ENCODE measurements around the gene CEP104. TPM values are rescaled to one million over a fixed set of nuclear protein-coding genes. Genes with fewer than 3 reads are reported as not detected.
"Not testable (repeated sequence)": the region's sequence is repeated elsewhere in the genome, so short reads cannot be mapped to it uniquely, and the experiment has no call there.

Gene CEP104
- polyA plus RNA-seq, 1 donor from 2014 or later: 8.1 TPM

- Histone ChIP-seq H3K27me3 (ENCODE audit: insufficient read depth, low read depth, low read length) (no peaks in the 10 kb centered on the region), H3K36me3 (ENCODE audit: insufficient read depth, low read length) (no peaks in the 10 kb centered on the region), H3K9ac (ENCODE audit: low read length) (no peak overlapping the region), H3K27ac (ENCODE audit: low read length) (no peak overlapping the region), H3K4me3 (ENCODE audit: low read length) (no peak overlapping the region), H3K9me3 (ENCODE audit: low read length) (no peaks in the 10 kb centered on the region), H3F3A (ENCODE audit: insufficient read depth, low read length, poor library complexity, severe bottlenecking) (no peaks in the 10 kb centered on the region), H3K4me2 (ENCODE audit: low read length) (no peak overlapping the region), H3K79me2 (replicated peaks; ENCODE audit: insufficient read depth, low read length) (no peaks in the 10 kb centered on the region), H3K9me2 (ENCODE audit: insufficient read depth, low read length) (no peaks in the 10 kb centered on the region), H4K20me1 (ENCODE audit: insufficient read depth) (no peaks in the 10 kb centered on the region), H2AFZ (ENCODE audit: low read depth, low read length) (no peak overlapping the region)
- TF ChIP-seq MXI1 (conservative IDR thresholded peaks at IDR 0.05; ENCODE audit: poor library complexity, severe bottlenecking) (no peak), EZH2 (IDR thresholded peaks at IDR 0.05; ENCODE audit: borderline replicate concordance, insufficient read depth, low read length, poor library complexity, severe bottlenecking) (no peak), SMC3 (conservative IDR thresholded peaks at IDR 0.05; ENCODE audit: poor library complexity) (no peak), POLR2AphosphoS5 (IDR thresholded peaks at IDR 0.05) (no peak), EP300 (conservative IDR thresholded peaks at IDR 0.05; ENCODE audit: poor library complexity, severe bottlenecking) (no peak), TAF1 (IDR thresholded peaks at IDR 0.05; ENCODE audit: low read depth) (no peak), RAD21 (conservative IDR thresholded peaks at IDR 0.05) (no peak)
- TF ChIP-seq, protein P1, sequence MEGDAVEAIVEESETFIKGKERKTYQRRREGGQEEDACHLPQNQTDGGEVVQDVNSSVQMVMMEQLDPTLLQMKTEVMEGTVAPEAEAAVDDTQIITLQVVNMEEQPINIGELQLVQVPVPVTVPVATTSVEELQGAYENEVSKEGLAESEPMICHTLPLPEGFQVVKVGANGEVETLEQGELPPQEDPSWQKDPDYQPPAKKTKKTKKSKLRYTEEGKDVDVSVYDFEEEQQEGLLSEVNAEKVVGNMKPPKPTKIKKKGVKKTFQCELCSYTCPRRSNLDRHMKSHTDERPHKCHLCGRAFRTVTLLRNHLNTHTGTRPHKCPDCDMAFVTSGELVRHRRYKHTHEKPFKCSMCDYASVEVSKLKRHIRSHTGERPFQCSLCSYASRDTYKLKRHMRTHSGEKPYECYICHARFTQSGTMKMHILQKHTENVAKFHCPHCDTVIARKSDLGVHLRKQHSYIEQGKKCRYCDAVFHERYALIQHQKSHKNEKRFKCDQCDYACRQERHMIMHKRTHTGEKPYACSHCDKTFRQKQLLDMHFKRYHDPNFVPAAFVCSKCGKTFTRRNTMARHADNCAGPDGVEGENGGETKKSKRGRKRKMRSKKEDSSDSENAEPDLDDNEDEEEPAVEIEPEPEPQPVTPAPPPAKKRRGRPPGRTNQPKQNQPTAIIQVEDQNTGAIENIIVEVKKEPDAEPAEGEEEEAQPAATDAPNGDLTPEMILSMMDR (IDR thresholded peaks at IDR 0.05; ENCODE audit: poor library complexity, severe bottlenecking): no peak
- TF ChIP-seq, protein P2, sequence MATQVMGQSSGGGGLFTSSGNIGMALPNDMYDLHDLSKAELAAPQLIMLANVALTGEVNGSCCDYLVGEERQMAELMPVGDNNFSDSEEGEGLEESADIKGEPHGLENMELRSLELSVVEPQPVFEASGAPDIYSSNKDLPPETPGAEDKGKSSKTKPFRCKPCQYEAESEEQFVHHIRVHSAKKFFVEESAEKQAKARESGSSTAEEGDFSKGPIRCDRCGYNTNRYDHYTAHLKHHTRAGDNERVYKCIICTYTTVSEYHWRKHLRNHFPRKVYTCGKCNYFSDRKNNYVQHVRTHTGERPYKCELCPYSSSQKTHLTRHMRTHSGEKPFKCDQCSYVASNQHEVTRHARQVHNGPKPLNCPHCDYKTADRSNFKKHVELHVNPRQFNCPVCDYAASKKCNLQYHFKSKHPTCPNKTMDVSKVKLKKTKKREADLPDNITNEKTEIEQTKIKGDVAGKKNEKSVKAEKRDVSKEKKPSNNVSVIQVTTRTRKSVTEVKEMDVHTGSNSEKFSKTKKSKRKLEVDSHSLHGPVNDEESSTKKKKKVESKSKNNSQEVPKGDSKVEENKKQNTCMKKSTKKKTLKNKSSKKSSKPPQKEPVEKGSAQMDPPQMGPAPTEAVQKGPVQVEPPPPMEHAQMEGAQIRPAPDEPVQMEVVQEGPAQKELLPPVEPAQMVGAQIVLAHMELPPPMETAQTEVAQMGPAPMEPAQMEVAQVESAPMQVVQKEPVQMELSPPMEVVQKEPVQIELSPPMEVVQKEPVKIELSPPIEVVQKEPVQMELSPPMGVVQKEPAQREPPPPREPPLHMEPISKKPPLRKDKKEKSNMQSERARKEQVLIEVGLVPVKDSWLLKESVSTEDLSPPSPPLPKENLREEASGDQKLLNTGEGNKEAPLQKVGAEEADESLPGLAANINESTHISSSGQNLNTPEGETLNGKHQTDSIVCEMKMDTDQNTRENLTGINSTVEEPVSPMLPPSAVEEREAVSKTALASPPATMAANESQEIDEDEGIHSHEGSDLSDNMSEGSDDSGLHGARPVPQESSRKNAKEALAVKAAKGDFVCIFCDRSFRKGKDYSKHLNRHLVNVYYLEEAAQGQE (IDR thresholded peaks at IDR 0.05; ENCODE audit: borderline replicate concordance): no peak
These were observed 45.5 kb downstream of the CEP104 start for GRCh38 chr1:3811595-3811911.

DNA sequence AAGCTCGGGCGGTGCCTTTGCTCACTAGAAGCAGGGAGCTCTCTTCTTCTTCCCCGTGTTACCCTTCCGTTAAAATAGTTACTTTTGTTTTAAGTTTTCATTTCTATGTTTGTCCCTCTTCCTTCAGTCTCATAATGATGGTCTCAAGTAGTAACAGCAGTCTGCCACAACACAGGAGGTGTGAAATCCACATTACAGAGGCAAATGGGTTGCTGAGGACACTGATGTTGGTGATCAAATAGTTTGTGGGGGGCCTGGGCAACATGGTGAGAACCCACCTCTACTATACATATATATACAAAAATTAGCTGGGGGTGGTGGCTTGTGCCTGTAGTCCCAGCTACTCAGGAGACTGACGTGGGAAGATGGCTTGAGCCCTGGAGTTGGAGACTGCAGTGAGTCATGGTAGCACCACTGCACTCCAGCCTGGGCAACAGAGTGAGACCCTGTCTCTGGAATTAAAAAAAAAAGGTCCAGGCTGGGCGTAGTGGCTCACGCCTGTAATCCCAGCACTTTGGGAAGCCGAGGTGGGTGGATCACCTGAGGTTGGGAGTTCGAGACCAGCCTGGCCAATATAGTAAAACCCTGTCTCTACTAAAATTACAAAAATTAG is 46.8 kb downstream of the CEP104 start:
- not testable (repeated sequence) for H3K9ac ChIP-seq (ENCODE audit: low read length); H3K27ac ChIP-seq (ENCODE audit: low read length); H4K20me1 ChIP-seq (ENCODE audit: insufficient read depth); H3K27me3 ChIP-seq (ENCODE audit: insufficient read depth, low read depth, low read length); H3K4me3 ChIP-seq (ENCODE audit: low read length); H3K79me2 ChIP-seq (replicated peaks; ENCODE audit: insufficient read depth, low read length); H3F3A ChIP-seq (ENCODE audit: insufficient read depth, low read length, poor library complexity, severe bottlenecking); H3K36me3 ChIP-seq (ENCODE audit: insufficient read depth, low read length); H3K4me2 ChIP-seq (ENCODE audit: low read length); H3K9me2 ChIP-seq (ENCODE audit: insufficient read depth, low read length); H3K9me3 ChIP-seq (ENCODE audit: low read length); H2AFZ ChIP-seq (ENCODE audit: low read depth, low read length)

DNA sequence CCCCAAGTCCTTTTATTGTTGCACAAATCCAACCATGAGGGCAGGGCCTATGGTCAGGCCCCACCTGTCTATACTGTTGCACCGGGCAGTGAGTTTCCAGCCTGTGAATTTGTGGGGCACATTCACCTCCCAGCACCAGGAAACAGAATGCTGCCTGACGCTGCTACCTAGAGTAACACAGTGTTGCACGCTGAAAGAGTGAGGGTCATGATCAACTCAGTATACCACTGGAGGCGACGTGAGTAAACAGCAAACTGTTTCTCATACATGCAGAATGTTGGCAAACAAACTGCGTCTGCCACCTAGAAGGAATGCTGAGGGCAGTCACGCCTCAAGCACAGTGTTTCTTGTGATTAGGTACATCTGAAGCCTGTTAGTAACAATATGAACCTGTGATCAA is 47.3 kb downstream of the CEP104 start:
- H3K4me3 ChIP-seq (ENCODE audit: low read length): no peak overlapping the region
- no peaks in the 10 kb centered on the region for H3K9me2 ChIP-seq (ENCODE audit: insufficient read depth, low read length)
- no peak overlapping the region for H3K4me2 ChIP-seq (ENCODE audit: low read length)
- no peak overlapping the region for H3K27ac ChIP-seq (ENCODE audit: low read length)
- H3K79me2 ChIP-seq (replicated peaks; ENCODE audit: insufficient read depth, low read length): no peaks in the 10 kb centered on the region
- H3F3A ChIP-seq (ENCODE audit: insufficient read depth, low read length, poor library complexity, severe bottlenecking): no peaks in the 10 kb centered on the region
- no peaks in the 10 kb centered on the region for H4K20me1 ChIP-seq (ENCODE audit: insufficient read depth)
- TF ChIP-seq, protein P2 (IDR thresholded peaks at IDR 0.05; ENCODE audit: borderline replicate concordance): no peak
- H2AFZ ChIP-seq (ENCODE audit: low read depth, low read length): no peak overlapping the region
- H3K36me3 ChIP-seq (ENCODE audit: insufficient read depth, low read length): no peaks in the 10 kb centered on the region
- H3K9ac ChIP-seq (ENCODE audit: low read length): no peak overlapping the region
- H3K9me3 ChIP-seq (ENCODE audit: low read length): no peaks in the 10 kb centered on the region
- no peaks in the 10 kb centered on the region for H3K27me3 ChIP-seq (ENCODE audit: insufficient read depth, low read depth, low read length)

Data from neural cell (in vitro differentiated cells).